Common myeloid progenitor, CD34-positive (primary cell): ENCODE results near the gene DLK2.

Source experiments
- CTCF ChIA-PET: fragments of 350-600 bp; sonication (Branson Sonifier 250); formaldehyde crosslinking; loops from one replicate; lab custom pipeline; 2021; ENCODE audit warnings: antibody characterized with exemption; lab: Charles Lee
- POLR2A ChIA-PET: fragments of 350-600 bp; sonication (Branson Sonifier 250); formaldehyde crosslinking; loops from one replicate; lab custom pipeline; 2021; ENCODE audit warnings: antibody characterized with exemption; lab: Charles Lee
- DNase-seq, 3 donors: peaks; one replicate each; pipeline versions ENCODE4 v3.0.0 to v3.0.0-alpha.2; 2013
- H3K27ac ChIP-seq, 2 experiments: 1 replicate in 1 of 2; 2 replicates in 1 of 2; pipeline ENCODE4 v1.7.0; 2013; ENCODE audit warnings: inconsistent platforms in 2 of 2, low read length in 2 of 2, mild to moderate bottlenecking in 2 of 2, low read depth in 1 of 2, moderate library complexity in 1 of 2; ENCODE audit not compliant: severe bottlenecking in 2 of 2, insufficient read depth in 1 of 2, poor library complexity in 1 of 2
- H3K27me3 ChIP-seq, 5 experiments: replicated peaks in 2 of 5; 1 replicate in 3 of 5; 2 replicates in 2 of 5; pipeline versions ENCODE4 v1.6.1 to v1.7.0; 2013; ENCODE audit warnings: low read length in 4 of 5, mild to moderate bottlenecking in 2 of 5, moderate library complexity in 2 of 5, inconsistent platforms in 1 of 5; ENCODE audit not compliant: insufficient read depth in 5 of 5, control insufficient read depth in 4 of 5
- H3K36me3 ChIP-seq, 4 experiments: 1 replicate in 2 of 4; 2 replicates in 2 of 4; pipeline versions ENCODE4 v1.6.1 to v1.7.0; 2013; ENCODE audit warnings: low read length in 3 of 4, control low read depth in 1 of 4, mild to moderate bottlenecking in 1 of 4; ENCODE audit not compliant: control insufficient read depth in 4 of 4, insufficient read depth in 4 of 4
- H3K4me1 ChIP-seq, 4 experiments: 1 replicate in 3 of 4; 2 replicates in 1 of 4; pipeline versions ENCODE4 v1.6.1 to v1.7.1; 2013; ENCODE audit warnings: low read length in 3 of 4, mild to moderate bottlenecking in 3 of 4, control low read depth in 1 of 4, inconsistent platforms in 1 of 4, moderate library complexity in 1 of 4; ENCODE audit not compliant: control insufficient read depth in 4 of 4, insufficient read depth in 4 of 4; ENCODE audit errors: control extremely low read depth in 1 of 4
- H3K4me3 ChIP-seq, 7 experiments: 1 replicate in 4 of 7; 2 replicates in 3 of 7; pipeline versions ENCODE4 v1.5.1 to v1.7.0; 2013; ENCODE audit warnings: mild to moderate bottlenecking in 7 of 7, low read length in 6 of 7, moderate library complexity in 6 of 7, inconsistent platforms in 2 of 7, low read depth in 2 of 7, control low read depth in 1 of 7; ENCODE audit not compliant: insufficient read depth in 4 of 7, control insufficient read depth in 1 of 7; ENCODE audit errors: extremely low read depth in 1 of 7
- H3K9me3 ChIP-seq, 5 experiments: 1 replicate in 4 of 5; 2 replicates in 1 of 5; pipeline versions ENCODE4 v1.6.1 to v1.7.1; 2013; ENCODE audit warnings: low read length in 4 of 5, mild to moderate bottlenecking in 2 of 5, inconsistent platforms in 1 of 5, low read depth in 1 of 5, moderate library complexity in 1 of 5; ENCODE audit not compliant: control insufficient read depth in 4 of 5, insufficient read depth in 2 of 5; ENCODE audit errors: control extremely low read depth in 1 of 5
- WGBS: methylation state at CpG from one replicate; pipeline ENCODE4 v1.1.5; 2013; ENCODE audit not compliant: insufficient coverage; 5-methylcytosine and 5-hydroxymethylcytosine counted together

DLK2 gene

DNA sequence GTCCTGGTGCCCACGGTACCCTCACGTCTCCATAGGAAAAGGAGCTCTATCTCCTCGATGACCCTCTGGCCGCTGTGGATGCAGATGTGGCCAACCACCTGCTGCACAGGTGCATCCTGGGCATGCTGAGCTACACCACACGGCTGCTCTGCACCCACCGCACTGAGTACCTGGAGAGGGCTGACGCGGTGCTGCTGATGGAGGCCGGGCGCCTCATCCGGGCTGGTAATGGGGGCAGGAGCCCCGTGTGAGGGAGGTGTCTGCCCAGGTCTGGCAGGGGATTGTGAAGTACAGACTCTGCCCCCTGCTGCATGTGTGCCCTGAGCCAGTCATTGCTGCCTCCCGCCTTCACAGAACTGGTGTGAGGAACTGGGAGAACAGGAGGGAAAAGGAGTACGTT, 12.4 kb downstream of the DLK2 start:
- Histone ChIP-seq H3K9me3 (no peaks in the 10 kb centered on the region), H3K27me3 (no peaks in the 10 kb centered on the region), H3K36me3 (peaks cover 3 to 73% (median 38%) of the 10 kb centered on the region in 4 experiments), H3K4me3 (no peak overlapping the region), H3K4me1 (no peaks in the 10 kb centered on the region), H3K27ac (no peak overlapping the region)
- WGBS: 93% methylated on average over 14 of the region's 14 CpGs
- DNase-seq: no peak
- POLR2A ChIA-PET: interaction anchor here (1.2 kb wide), 1 partner anchor 643 kb away, joined by 5 read pairs; no protein-coding TSS in a partner anchor
- CTCF ChIA-PET: interaction anchor here (1.6 kb wide), 1 partner anchor 72 kb away, joined by 3 read pairs; no protein-coding TSS in a partner anchor

GRCh38 chr6:43437700-43438099, 17.6 kb downstream of the DLK2 start:
- DNase-seq: no peak

DNA sequence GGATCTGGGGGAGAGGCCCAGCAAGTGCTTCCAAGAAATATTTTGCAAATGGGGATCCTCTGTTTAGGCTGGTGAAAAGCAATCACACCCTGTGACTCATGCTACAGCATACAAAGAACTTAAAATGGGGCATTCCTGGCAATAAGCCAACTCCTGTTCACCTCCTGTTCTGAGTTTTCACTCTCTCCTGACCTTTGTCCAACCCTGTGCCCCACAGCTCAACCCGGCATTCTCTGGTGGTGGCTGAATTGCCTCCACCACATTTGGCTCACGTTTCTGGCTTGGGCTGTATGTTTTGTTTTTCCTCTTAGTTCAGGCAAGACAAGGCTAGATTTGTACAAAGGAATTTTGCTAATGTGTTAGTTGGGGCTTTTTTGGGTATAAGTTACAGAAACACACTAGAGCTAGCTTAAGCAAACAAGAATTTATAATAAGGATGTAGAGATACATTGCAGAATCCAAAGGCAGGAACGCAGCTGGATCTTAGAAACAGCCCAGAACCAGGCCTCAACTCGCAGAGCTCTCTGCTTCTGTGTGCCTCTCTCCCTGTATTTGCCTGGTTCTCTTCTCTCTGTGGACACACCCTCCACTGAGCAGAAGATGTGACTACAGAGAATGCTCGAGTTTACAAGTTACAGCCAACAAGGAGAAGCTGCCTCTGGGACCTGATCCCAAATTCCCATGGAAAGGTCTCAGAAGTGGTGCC, 18.6 kb downstream of the DLK2 start:
- H3K27me3 ChIP-seq: no peaks in the 10 kb centered on the region
- H3K4me1 ChIP-seq: no peaks in the 10 kb centered on the region
- DNase-seq: no peak
- H3K9me3 ChIP-seq: no peaks in the 10 kb centered on the region
- ChIA-PET CTCF (interaction anchor here (1.0 to 2.3 kb wide), 4 partner anchors 9 to 69 kb away, joined by 3 to 10 read pairs (median 4); partner anchors contain the start of gene ABCC10), POLR2A (no interaction called here)
- 96% methylated on average over 4 of the region's 5 CpGs for WGBS
- H3K36me3 ChIP-seq: peaks cover 4 to 44% (median 33%) of the 10 kb centered on the region in 4 experiments
- H3K27ac ChIP-seq: no peak overlapping the region
- no peak overlapping the region for H3K4me3 ChIP-seq

More at GRCh38 chr6:43437700-43438099, 17.6 kb downstream of the DLK2 start:
- H3K9me3 ChIP-seq: no peaks in the 10 kb centered on the region
- 92% methylated on average over 3 of the region's 4 CpGs for WGBS
- ChIA-PET CTCF (interaction anchor here (1.8 to 2.3 kb wide), 2 partner anchors 10 to 18 kb away, joined by 7 to 10 read pairs; partner anchors contain the start of genes ABCC10 and DLK2), POLR2A (no interaction called here)
- H3K36me3 ChIP-seq: peaks cover 4 to 42% (median 28%) of the 10 kb centered on the region in 4 experiments
- H3K27ac ChIP-seq: no peak overlapping the region
- H3K27me3 ChIP-seq: no peaks in the 10 kb centered on the region
- no peak overlapping the region for H3K4me3 ChIP-seq
- no peaks in the 10 kb centered on the region for H3K4me1 ChIP-seq

DNA sequence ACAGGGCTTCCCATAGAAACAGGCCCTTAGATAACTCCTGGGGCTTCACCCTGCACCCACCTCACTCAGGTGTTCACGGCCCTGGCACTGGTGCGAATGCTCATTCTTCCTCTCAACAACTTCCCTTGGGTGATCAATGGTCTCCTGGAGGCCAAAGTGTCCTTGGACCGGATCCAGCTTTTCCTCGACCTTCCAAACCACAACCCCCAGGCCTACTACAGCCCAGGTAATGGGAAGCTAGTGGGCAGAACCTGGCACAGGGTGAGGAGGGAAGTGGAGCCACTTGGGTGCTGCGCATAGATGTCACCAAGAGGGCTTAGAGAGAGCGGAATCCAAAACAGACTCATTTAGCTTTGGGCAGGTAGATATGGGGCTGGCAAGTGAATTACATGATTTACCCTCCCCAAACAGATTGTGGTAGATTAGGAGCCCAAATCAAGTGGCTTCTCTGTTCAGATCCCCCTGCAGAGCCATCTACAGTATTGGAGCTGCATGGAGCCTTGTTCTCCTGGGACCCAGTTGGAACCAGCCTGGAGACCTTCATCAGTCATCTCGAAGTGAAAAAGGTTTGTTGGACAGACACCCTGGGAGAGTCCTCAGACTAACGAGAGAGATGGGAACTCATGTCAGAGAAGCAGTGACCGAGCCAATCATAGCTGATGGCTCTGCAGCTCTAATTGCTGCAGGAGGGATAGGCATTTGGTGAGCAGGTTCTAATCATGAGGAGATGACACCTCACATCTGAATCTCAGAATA, 19.5 kb downstream of the DLK2 start:
- Histone ChIP-seq H3K4me3 (no peak overlapping the region), H3K27ac (no peak overlapping the region), H3K4me1 (no peaks in the 10 kb centered on the region), H3K27me3 (no peaks in the 10 kb centered on the region), H3K36me3 (peaks cover 4 to 37% (median 34%) of the 10 kb centered on the region in 4 experiments), H3K9me3 (no peaks in the 10 kb centered on the region)
- POLR2A ChIA-PET: no interaction called here
- CTCF ChIA-PET: interaction anchor here (1.0 to 1.7 kb wide), 3 partner anchors 8 to 70 kb away, joined by 3 to 4 read pairs (median 3); partner anchors contain the start of gene ABCC10
- WGBS: 99% methylated on average over 6 of the region's 9 CpGs
- no peak for DNase-seq

DNA sequence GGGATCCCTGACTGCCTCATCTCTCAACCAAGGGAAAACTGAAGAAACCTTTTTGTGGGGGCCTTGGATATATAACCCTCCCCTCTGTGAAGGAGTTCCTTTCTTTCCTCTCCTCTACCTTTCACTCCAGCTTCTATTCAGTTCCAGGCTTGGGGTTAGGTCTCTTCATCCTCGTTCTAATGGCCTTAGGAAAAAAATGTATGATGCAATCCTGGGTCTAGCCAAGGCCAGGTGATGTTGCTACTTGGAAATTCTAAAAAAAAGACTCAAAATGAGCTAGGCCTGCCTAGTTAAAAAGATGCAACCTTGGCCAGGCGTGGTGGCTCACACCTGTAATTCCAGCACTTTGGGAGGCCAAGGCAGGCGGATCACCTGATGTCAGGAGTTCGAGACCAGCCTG, 20.4 kb downstream of the DLK2 start:
- 100% methylated on average over 3 of the region's 4 CpGs for WGBS
- ChIA-PET CTCF (interaction anchor here (0.8 to 1.6 kb wide), 4 partner anchors 9 to 40 kb away, joined by 3 to 5 read pairs (median 4); no protein-coding TSS in a partner anchor), POLR2A (no interaction called here)
- H3K27ac ChIP-seq: no peak overlapping the region
- no peak overlapping the region for H3K4me3 ChIP-seq
- DNase-seq: no peak
- no peaks in the 10 kb centered on the region for H3K9me3 ChIP-seq
- no peaks in the 10 kb centered on the region for H3K4me1 ChIP-seq
- no peaks in the 10 kb centered on the region for H3K27me3 ChIP-seq
- H3K36me3 ChIP-seq: peaks cover 4 to 34% (median 33%) of the 10 kb centered on the region in 4 experiments

DNA sequence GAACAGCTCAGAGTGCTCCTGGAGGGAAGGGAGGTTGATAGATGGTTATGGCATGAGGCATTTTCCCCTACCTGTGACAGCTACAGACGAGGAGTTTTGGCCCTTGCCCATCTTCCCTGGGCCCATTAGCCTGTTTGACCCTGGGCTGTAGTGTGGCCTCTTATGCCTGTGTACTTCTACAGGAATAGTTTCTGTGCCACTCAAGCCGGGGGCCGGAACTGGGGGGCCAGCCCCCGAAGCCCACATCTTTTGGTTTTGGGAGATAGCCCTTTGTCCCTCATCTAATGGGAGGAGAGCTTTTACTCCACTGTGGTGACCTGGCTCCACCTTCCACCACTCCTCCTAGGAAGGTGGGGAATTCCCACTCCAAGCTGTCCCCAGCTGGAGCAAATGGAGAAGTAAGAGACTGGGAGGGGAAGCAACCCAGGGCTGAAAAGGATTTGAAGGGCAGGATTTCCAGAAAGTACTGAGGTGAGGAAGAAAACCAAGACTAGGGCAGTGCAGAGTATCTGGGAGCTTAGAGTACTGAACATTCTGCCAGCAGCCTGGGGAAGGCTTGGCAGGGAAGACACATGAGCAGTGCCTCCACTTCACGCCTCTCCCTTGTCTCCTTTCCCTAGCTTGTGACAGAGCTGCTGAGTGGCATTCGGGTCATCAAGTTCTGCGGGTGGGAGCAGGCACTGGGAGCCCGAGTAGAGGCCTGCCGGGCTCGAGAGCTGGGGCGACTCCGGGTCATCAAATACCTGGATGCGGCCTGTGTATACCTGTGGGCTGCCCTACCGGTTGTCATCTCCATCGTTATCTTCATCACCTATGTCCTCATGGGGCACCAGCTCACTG, 21.1 kb downstream of the DLK2 start:
- 87% methylated on average over 10 of the region's 15 CpGs for WGBS
- Histone ChIP-seq H3K4me3 (no peak overlapping the region), H3K27ac (no peak overlapping the region), H3K9me3 (no peaks in the 10 kb centered on the region), H3K27me3 (no peaks in the 10 kb centered on the region), H3K36me3 (peaks cover 4 to 34% (median 33%) of the 10 kb centered on the region in 4 experiments), H3K4me1 (peaks cover 0 to 4% (median 0%) of the 10 kb centered on the region in 4 experiments)
- ChIA-PET CTCF (interaction anchor here (0.7 to 2.2 kb wide), 9 partner anchors 10 to 71 kb away, joined by 3 to 7 read pairs (median 4); partner anchors contain the start of genes DLK2 and TJAP1), POLR2A (interaction anchor here (0.9 kb wide), 1 partner anchor 77 kb away, joined by 3 read pairs; no protein-coding TSS in a partner anchor)
- no peak for DNase-seq
